Measurements from ENCODE around the gene RPL9. TPM values are rescaled to one million over a fixed set of nuclear protein-coding genes. Genes with fewer than 3 reads are reported as not detected.
A peak's percentile ranks its signal among the peaks of the same experiment; 100 is the strongest.

Gene RPL9
- total RNA-seq, 1 experiment from 2014 or later: 1,657 TPM

- CTCF ChIA-PET: interaction anchor here (0.6 to 1.1 kb wide), 2 partner anchors 13 to 126 kb away, joined by 3 read pairs; no protein-coding TSS in a partner anchor
- no peak overlapping the region for H3K4me3 ChIP-seq (replicated peaks in 1 of 2; ENCODE audit: low read depth in 1 of 2, low read length in 2 of 2)
- POLR2A ChIA-PET: no interaction called here
- ATAC-seq: no peak
- H3K27ac ChIP-seq (ENCODE audit: low read depth, low read length): no peak overlapping the region
- H3K9me3 ChIP-seq (ENCODE audit: control insufficient read depth in 1 of 2, insufficient read depth in 1 of 2, low read depth in 1 of 2, low read length in 2 of 2): no peaks in the 10 kb centered on the region
- intact Hi-C loops (cut with micrococcal nuclease): no loop called here
- H3K4me1 ChIP-seq (ENCODE audit: control insufficient read depth in 1 of 2, insufficient read depth in 2 of 2, low read length in 2 of 2): no peaks in the 10 kb centered on the region
- H4K20me1 ChIP-seq (ENCODE audit: insufficient read depth): no peaks in the 10 kb centered on the region
- no peaks in the 10 kb centered on the region for H3K79me2 ChIP-seq (ENCODE audit: insufficient read depth, low read length)
- no peak overlapping the region for H3K4me2 ChIP-seq (ENCODE audit: low read length)
- no peak for DNase-seq (ENCODE audit: low read depth, low spot score)
- H3K27me3 ChIP-seq (ENCODE audit: insufficient read depth, low read length): no peaks in the 10 kb centered on the region
- BruUV-seq (replicated peaks): no TSS peak
- TF ChIP-seq JUND (IDR thresholded peaks at IDR 0.05): no peak
- peak in 1 of 3 experiments; percentile 22; a peak in 1 of 6 replicates for TF ChIP-seq CTCF (IDR thresholded peaks at IDR 0.05 in 2 of 3, conservative IDR thresholded peaks at IDR 0.05 in 1 of 3; ENCODE audit: borderline replicate concordance in 1 of 3, insufficient read depth in 1 of 3, low read depth in 2 of 3, low read length in 2 of 3)
- TF ChIP-seq RAD21 (IDR thresholded peaks at IDR 0.05; ENCODE audit: low read depth): peak; percentile 46
- TF ChIP-seq YY1 (IDR thresholded peaks at IDR 0.05; ENCODE audit: extremely low read depth, insufficient replicate concordance, low read depth, low read length): no peak
- TF ChIP-seq POLR2AphosphoS5 (IDR thresholded peaks at IDR 0.05; ENCODE audit: low read depth, low read length): no peak
- H3K36me3 ChIP-seq (ENCODE audit: control insufficient read depth in 1 of 2, insufficient read depth in 2 of 2, low read length in 2 of 2): no peaks in the 10 kb centered on the region
- no peaks in the 10 kb centered on the region for H3K9me2 ChIP-seq (ENCODE audit: insufficient read depth)
- H3K9ac ChIP-seq (ENCODE audit: low read length): no peak overlapping the region
- RAD21 ChIA-PET (ENCODE audit: low non-redundant PET in 1 of 2, low total read pairs in 2 of 2, uncharacterized antibody in 2 of 2, unreplicated experiment in 2 of 2): no interaction called here
- H2AFZ ChIP-seq (ENCODE audit: low read depth, low read length, poor library complexity, severe bottlenecking): no peak overlapping the region
Measured at GRCh38 chr4:39410415-39410814, 48.3 kb downstream of the RPL9 start.

GRCh38 chr4:39407584-39407885 lies 51.2 kb downstream of the RPL9 start:
- BruUV-seq (replicated peaks): no TSS peak
- no peak overlapping the region for H2AFZ ChIP-seq (ENCODE audit: low read depth, low read length, poor library complexity, severe bottlenecking)
- ChIA-PET POLR2A (interaction anchor here (0.6 kb wide), 1 partner anchor 120 kb away, joined by 3 read pairs; the partner anchor contains the start of gene UGDH), CTCF (no interaction called here), RAD21 (ENCODE audit: low non-redundant PET in 1 of 2, low total read pairs in 2 of 2, uncharacterized antibody in 2 of 2, unreplicated experiment in 2 of 2) (no interaction called here)
- no peak overlapping the region for H3K4me2 ChIP-seq (ENCODE audit: low read length)
- H3K36me3 ChIP-seq (ENCODE audit: control insufficient read depth in 1 of 2, insufficient read depth in 2 of 2, low read length in 2 of 2): no peaks in the 10 kb centered on the region
- H3K79me2 ChIP-seq (ENCODE audit: insufficient read depth, low read length): no peaks in the 10 kb centered on the region
- no peaks in the 10 kb centered on the region for H3K27me3 ChIP-seq (ENCODE audit: insufficient read depth, low read length)
- H3K9ac ChIP-seq (ENCODE audit: low read length): no peak overlapping the region
- ATAC-seq: no peak
- H3K4me1 ChIP-seq (ENCODE audit: control insufficient read depth in 1 of 2, insufficient read depth in 2 of 2, low read length in 2 of 2): peaks cover 0 to 4% of the 10 kb centered on the region in 2 experiments; a peak in 3 of 4 replicates
- no peaks in the 10 kb centered on the region for H3K9me3 ChIP-seq (ENCODE audit: control insufficient read depth in 1 of 2, insufficient read depth in 1 of 2, low read depth in 1 of 2, low read length in 2 of 2)
- no peak for DNase-seq (ENCODE audit: low read depth, low spot score)
- no peaks in the 10 kb centered on the region for H3K9me2 ChIP-seq (ENCODE audit: insufficient read depth)
- no peak overlapping the region for H3K27ac ChIP-seq (ENCODE audit: low read depth, low read length)
- no peak overlapping the region for H3K4me3 ChIP-seq (replicated peaks in 1 of 2; ENCODE audit: low read depth in 1 of 2, low read length in 2 of 2)
- H4K20me1 ChIP-seq (ENCODE audit: insufficient read depth): no peaks in the 10 kb centered on the region
- intact Hi-C loops (cut with micrococcal nuclease): no loop called here
- TF ChIP-seq EGR1 (IDR thresholded peaks at IDR 0.05; ENCODE audit: low read depth) (no peak), POLR2A (IDR thresholded peaks at IDR 0.05; ENCODE audit: borderline replicate concordance, extremely low read depth, insufficient read depth, insufficient read length) (no peak), JUND (IDR thresholded peaks at IDR 0.05) (no peak), SIN3A (IDR thresholded peaks at IDR 0.05; ENCODE audit: low read depth) (no peak), SRF (IDR thresholded peaks at IDR 0.05; ENCODE audit: low read depth) (no peak), TCF7L2 (IDR thresholded peaks at IDR 0.05; ENCODE audit: borderline replicate concordance, extremely low read depth, insufficient read depth, insufficient read length) (no peak), ZFX (IDR thresholded peaks at IDR 0.05) (no peak), POLR2AphosphoS5 (IDR thresholded peaks at IDR 0.05; ENCODE audit: low read depth, low read length) (no peak), SP1 (IDR thresholded peaks at IDR 0.05; ENCODE audit: low read depth) (no peak), ATF3 (IDR thresholded peaks at IDR 0.05) (no peak), ZBTB33 (IDR thresholded peaks at IDR 0.05; ENCODE audit: extremely low read depth, insufficient replicate concordance, low read length) (no peak), CBX3 (IDR thresholded peaks at IDR 0.05; ENCODE audit: low read depth) (no peak), CEBPB (IDR thresholded peaks at IDR 0.05; ENCODE audit: low read depth) (no peak), EZH2phosphoT487 (IDR thresholded peaks at IDR 0.05; ENCODE audit: borderline replicate concordance) (no peak)

All from HCT116 (cell line).